HG03571 (cell line): Measurements from ENCODE around the gene DUS3L.

Experiments
- ATAC-seq: cut with Tn5 transposase; IDR thresholded peaks from one replicate; pipeline ENCODE4 v1.9.1; 2021; ENCODE audit not compliant: unreplicated experiment

DUS3L gene, protein sequence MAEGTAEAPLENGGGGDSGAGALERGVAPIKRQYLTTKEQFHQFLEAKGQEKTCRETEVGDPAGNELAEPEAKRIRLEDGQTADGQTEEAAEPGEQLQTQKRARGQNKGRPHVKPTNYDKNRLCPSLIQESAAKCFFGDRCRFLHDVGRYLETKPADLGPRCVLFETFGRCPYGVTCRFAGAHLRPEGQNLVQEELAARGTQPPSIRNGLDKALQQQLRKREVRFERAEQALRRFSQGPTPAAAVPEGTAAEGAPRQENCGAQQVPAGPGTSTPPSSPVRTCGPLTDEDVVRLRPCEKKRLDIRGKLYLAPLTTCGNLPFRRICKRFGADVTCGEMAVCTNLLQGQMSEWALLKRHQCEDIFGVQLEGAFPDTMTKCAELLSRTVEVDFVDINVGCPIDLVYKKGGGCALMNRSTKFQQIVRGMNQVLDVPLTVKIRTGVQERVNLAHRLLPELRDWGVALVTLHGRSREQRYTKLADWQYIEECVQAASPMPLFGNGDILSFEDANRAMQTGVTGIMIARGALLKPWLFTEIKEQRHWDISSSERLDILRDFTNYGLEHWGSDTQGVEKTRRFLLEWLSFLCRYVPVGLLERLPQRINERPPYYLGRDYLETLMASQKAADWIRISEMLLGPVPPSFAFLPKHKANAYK

DNA sequence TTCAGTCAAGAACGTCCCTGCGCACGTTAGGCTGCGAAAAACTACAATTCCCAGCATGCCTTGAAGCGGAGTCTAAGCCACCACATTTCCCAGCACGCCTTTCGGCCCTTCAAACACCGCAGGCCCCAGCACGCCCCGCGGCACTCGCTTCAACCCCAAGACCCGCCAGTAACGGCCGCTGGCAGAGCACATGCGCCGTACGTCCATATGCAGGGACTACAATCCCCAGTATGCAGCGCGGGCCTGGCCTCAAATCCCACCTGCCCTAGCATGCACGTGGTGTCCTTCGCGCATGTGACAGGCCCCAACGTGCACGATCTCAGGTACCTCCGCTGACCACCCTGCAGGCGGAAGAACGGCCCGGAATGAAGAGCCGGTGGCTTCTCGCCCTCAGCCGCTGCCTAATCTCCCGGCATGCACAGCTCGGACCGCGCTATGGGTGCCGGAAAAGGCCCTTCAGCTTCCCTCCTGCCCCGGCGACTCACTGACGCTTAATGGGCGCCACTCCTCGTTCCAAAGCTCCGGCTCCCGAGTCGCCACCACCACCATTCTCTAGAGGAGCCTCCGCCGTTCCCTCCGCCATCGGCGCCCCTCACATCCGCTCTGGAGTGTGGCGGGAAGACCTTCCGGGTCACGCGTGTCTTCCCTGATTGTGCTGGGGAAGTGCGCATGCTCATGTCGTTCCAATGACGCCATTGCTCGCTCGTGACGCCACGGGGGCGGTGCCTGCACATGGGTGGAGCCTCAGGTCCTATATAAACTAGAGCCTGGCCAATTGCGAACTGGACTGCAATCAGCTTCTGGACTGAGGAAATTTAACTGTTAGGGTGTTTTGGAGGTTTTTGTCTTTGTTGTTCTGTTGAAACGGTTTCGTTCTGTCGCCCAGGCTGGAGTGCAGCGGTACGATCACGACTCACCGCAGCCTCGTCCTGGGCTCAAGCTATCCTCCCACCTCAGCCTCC, at the start of gene DUS3L:
Gene DUS3L, minus strand, starts transcription at position 605 of the 962 bp plus-strand sequence. Its CDS starts 22 bp downstream, at position 583.
- peak; percentile 79 for ATAC-seq

DNA sequence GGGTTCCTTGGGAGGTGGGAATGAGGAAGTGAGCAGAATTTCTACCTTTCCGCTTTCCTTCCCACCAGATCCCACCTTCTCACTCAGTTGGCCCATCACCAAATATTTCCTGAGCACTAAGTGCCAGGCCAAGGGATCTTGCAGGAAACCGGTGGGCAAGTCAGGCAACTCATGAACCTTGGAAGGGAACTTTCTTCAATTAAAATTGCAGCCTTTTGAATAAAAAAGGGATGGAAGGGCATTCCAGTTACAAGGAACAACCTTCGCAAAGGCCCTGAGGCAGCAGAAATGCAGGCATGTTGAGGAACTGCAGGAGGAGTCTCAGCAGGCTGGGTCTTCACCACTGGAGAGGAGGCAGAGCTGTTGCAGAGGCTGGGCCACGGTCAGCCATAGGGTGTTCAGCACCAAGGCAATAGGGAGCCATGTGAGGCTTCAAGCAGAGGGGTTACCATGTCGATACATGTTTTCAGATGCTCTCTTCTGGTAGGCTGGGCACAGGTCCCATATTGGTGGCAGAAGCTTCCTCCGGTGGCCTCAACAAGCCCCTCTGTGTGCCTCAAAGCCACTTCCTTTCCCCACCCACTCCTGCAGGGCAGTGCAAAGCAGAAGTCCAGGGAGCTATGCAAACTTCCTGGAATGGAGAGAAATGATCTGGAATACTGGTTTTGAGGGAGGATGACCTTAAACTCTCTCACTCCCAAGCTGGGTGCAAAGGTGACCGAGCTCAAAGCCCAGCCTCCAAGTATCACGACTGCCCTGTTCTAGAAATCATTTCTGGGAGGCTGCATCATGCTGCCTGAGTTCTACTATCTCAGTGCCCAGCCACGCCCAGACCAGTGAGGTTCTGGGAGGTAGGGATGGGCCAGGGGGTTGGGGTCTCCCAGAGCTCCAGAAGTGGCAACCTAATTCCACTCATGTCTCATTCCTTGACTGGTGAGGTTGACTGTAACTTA, 48.4 kb upstream of the DUS3L start, which contains the start of gene FUT6:
Gene FUT6, minus strand, starts transcription at position 638 of the 953 bp plus-strand sequence. CDS start 7,135 bp downstream, outside the sequence.
- no peak for ATAC-seq

DNA sequence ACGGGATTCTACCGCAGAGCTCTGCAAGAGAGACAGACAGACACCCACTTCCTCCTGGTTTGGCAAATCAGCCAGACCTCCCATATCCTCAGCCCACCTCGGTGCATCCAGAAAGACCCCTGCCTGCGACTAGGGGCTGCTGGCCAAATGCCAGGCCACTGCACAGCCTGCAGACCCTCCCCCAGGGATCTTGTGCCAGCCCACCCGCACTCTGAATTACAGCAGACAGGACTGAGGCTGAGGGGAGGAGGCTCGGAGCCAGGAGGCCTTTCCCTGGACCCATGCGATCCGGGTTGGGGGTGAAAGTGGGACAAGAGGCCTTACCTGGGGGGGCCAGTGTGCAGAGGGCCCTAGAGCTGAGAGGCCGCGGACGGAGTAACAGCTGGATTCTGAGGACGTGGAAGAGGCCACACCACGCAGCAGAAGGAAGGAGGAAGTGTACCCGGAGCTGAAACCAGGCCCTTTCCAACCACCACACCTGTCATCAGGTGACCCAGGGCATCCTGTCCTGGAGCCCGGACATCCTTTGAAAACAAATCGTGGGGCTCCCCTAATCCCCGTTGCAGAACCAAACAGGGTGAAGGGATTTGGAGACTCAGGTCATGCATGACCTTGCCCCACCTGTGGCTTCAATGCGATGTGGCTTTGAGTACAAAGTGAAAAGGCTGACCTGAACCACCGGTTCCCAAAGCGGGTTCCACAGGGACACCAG, 47.5 kb upstream of the DUS3L start:
- ATAC-seq = no peak

GRCh38 chr19:5837761-5838352, 46.9 kb upstream of the DUS3L start:
- no peak for ATAC-seq

DNA sequence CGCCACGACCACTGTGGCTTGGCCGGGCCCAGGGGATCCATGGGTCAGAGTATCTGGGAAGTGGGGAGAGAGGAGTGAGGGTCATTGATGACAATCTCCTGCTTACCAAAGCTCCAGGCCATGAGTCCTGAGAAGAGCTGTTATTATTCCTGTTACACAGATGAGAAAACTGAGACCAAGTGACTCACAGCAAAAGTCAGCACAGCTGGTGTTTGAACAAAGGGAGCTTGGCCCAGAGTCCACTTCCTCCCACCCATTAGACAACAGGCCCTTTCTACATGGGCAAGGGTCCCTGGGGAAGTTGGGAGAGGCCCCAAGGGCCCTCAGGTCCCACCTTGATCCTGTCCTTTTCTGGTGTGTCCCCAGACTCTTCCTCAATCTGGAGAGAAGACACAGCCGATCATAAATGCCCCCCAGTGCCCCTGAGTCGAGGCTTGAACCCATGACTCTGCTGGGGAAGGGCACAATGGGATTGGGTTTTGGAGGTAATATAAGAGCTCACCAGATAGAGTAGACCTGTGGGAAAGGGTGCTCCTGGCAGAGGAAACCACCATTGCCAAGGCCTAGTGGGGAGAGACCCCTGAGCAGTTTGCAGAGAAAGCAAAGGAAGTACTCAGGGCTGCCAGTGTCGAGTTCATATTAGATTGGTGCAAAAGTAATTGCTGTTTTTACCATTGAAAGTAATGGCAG, 41.7 kb upstream of the DUS3L start:
- ATAC-seq = no peak

- ATAC-seq = no peak
These were observed 41.1 kb upstream of the DUS3L start for GRCh38 chr19:5832061-5832460.

- no peak for ATAC-seq
These were observed 40.2 kb upstream of the DUS3L start for GRCh38 chr19:5831159-5831558.

DNA sequence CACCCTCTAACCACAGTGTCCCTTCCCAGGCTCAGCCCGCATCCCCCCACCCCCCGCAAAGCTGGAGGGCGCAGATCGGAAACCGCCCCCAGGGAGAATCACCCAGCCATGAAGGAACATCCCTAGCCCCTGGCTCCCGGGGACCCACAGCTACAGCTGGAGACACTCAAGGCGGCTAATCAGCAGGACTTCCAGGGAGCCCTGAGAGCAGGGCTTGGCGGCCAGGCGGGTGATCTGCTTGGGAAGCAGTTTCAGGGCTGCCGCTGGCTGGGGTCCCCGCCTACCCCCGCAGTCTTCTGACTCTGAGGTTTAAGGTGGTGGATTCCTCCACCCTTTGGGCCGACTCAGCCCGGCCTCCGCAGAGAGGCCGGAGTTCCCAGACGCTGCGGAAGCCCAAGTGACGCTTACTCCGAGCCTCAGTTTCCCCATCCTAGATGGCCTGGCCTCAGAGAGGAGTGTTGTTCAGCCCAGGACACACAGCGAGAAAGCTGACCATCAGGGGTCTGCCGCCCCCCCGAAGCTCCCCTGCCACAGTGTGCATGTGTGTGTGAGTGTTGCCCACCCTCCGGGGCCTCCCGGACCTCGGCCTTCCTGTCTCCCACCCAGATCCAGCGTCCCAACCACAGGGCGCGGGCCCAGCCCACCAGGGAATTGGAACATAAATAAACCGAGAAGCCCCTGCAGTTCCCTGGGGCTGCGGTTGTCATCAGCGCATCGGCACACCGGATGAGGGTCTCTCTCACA, 38.8 kb upstream of the DUS3L start:
- ATAC-seq = no peak

- no peak for ATAC-seq
These were observed 38.0 kb upstream of the DUS3L start for GRCh38 chr19:5828661-5829566.

DNA sequence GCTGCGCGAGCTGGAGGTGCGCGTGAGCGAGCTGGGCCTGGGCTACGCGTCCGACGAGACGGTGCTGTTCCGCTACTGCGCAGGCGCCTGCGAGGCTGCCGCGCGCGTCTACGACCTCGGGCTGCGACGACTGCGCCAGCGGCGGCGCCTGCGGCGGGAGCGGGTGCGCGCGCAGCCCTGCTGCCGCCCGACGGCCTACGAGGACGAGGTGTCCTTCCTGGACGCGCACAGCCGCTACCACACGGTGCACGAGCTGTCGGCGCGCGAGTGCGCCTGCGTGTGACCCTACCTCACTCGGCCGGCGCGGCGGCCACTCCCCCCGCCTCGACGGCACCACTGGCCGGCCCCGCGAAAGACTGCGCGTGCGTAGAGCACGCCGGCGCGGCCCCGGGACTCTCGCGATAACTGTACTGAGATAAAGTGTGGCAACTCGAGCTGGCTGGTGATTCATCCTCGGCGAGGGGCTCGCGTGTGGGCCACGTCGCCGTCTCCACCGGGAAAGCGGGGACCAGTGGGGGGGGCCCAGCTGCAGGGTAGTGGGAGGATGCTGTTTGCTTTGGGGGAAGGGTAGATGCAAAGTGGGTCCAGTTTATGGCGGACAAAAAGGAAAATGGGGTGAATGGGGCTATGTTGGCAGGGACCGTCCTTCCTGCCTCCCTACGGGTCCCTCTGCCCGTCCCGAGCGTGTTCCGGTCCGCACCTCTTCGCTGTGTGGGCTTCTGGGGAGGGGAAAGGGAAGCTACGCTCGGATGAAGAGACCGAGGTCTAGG, 37.1 kb upstream of the DUS3L start:
- peak; percentile 43 for ATAC-seq

- ATAC-seq = no peak
These were observed 36.5 kb upstream of the DUS3L start for GRCh38 chr19:5827342-5827890.

- no peak for ATAC-seq
These were observed 35.8 kb upstream of the DUS3L start for GRCh38 chr19:5826531-5827341.

- ATAC-seq = no peak
These were observed 34.2 kb upstream of the DUS3L start for GRCh38 chr19:5825178-5825577.

DNA sequence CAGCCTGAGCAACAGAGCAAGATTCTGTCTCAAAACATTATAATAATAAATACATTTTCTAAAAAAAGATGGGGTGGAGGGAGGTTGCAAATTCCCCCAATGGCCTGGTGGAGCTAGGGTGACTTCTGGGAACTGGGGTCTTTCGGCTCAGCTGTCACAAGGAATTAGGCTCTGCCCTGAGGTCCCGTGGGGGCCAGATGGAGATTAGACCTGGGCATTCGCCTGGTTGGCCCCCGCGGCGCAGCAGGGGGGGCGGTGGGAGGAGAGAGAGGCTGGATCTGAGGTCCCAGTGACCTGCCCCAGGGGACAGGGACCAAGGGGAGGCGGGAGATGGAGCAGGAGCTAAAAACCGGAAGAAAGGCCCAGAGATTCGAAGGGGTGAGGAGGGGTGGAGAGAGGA, 33.8 kb upstream of the DUS3L start:
- no peak for ATAC-seq
